GM19240 (cell line): ENCODE data around the gene SKP1.

Source experiments
- DNase-seq: peaks from one replicate; pipeline ENCODE4 v3.0.0; 2011; ENCODE audit warnings: low spot score; ENCODE audit not compliant: insufficient read length

The SKP1 gene

DNA sequence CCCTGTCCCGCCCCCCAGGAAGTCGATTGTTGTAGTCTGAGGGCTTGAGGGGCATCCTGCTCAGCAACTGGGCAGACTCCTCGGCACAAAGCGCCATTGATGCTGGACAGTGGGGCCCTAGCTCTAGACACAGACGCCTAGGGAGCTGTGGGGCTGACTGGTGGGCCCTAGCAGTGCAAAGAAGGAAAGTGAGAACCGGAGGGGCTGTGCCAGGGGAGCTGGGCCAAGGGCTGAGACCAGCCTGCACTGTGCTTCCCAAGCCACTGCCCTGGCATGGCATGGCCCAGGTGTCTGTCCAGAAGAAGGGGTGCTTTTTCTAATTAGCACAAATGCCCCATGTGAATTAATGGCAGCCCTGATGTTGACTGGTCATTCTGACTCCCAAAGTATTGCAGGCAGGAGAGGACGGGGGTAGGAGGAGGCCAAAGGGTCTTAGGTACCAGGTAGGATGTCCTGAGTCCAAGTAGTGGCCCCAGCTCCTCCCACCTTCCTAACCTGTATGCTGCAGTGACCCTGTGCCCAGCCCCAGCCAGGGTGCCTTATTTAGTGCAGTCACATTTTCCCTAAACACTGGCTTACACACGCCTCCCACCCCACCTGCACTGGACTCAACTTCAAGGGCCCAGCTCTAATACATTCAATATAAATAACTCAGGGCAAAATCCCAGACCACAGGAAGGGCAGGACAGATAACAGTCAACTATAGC, 46.4 kb downstream of the SKP1 start:
- no peak for DNase-seq

DNA sequence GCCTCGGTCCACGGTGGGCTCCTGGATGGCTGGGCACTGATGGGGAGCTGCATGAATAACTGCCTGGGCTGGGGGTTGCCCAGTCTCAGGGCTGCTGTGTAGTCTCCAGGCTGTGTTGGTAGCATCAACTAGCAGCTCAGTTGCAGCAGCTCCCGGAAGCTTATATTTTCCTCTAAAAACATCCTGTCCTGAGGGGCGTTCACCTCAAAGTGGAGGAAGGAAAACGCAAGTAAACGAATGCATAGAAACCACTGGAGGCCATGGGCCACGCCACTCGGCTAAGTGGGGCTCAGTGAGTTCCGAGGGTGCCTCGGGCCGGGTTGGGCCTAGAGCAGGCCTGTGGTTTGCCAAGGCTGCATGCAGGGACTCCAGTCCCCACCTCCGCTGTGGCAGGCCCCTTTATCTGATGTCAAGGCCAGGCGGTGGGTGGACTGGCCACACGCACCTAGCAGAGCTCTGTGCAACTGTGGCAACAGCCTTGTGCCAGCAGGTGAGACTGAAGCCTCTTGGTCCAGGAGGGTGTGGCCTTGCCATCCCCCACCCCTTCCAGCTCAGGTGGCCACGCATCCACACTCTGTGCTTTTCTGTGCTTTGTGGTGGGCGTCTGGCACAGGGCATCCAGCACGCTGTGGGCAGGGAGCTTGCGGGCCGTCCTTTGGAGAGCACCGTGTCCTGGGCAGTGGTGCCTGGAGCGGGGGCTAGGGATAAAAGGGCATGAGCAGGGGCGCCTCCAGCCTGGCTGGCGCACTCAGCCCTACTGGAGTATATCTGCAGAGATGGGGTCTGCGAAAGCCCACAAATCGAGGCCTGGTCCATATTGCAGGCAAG, 47.1 kb downstream of the SKP1 start:
- DNase-seq, result no peak

DNA sequence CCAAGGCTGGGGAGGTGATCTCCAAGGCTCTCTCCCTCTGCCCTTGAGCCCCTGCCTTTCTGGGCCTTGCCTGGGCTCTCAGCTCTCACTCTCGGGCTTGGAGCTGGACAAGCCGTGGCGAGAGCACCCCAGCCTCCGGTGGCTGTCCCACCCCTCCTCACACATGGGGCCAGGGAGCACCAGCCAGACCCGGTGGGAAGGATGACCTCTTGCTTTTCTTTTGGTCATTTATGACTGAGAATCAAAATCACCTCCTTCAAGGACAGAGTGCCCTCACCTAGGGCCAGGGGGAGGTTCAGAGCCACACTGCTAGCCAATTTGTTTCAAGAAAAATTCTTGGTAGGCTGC, 48.1 kb downstream of the SKP1 start:
- no peak for DNase-seq

DNA sequence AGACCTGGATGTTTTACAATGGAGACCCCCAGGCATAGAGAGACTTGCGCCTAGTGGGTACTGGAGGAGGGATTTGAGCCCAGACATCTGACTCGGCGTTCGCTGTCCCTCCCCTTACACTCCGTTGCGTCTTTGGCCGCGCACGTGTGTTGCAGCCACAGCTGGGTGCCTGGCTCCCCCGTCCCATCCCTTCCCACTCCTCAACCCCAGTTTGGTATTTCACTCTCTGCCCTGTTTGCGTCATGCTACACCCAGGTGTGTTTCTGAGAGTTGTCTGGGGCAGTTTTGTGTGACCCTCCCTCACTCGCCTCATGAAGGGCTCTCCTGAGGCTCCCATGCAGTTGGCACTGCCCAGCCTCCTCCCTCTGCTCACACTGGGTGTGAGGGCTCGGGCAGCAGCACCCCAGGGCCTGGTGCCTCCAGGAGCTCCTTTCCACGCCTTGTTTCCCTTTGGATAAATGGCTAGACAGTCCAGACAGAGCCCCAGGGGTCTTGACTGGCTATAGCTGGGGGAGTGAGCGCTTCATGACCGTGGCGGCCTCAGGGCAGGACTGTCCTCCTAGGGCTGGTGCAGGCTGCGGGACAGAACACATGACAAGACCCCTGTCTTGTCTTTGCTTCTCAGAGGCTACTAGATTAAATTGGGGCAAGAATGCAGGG, 48.6 kb downstream of the SKP1 start:
- no peak for DNase-seq

DNA sequence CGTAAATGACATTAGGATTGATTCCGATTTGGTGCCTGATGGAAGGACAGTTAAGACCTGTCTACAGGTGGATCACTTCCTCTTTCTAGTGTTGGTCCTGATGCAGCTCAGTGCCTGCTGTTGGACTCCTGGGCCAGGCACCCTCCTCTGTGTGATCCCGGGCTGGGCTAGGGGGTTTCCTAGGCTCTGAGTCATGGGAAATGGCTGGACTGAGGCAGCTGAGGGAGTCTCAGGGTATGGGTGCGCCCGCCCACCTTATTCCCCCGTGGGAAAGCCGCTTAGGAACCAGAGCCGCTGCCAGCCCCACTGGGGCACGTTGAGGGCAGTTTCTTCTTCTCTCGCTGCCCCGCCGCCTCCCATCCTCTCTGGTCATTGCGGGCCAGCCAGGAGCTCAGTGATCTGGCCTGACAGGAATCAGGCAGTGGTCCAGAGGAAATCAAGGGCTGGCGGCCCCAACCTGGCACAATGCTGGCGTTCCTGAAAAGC, 49.3 kb downstream of the SKP1 start:
- DNase-seq, result no peak

DNA sequence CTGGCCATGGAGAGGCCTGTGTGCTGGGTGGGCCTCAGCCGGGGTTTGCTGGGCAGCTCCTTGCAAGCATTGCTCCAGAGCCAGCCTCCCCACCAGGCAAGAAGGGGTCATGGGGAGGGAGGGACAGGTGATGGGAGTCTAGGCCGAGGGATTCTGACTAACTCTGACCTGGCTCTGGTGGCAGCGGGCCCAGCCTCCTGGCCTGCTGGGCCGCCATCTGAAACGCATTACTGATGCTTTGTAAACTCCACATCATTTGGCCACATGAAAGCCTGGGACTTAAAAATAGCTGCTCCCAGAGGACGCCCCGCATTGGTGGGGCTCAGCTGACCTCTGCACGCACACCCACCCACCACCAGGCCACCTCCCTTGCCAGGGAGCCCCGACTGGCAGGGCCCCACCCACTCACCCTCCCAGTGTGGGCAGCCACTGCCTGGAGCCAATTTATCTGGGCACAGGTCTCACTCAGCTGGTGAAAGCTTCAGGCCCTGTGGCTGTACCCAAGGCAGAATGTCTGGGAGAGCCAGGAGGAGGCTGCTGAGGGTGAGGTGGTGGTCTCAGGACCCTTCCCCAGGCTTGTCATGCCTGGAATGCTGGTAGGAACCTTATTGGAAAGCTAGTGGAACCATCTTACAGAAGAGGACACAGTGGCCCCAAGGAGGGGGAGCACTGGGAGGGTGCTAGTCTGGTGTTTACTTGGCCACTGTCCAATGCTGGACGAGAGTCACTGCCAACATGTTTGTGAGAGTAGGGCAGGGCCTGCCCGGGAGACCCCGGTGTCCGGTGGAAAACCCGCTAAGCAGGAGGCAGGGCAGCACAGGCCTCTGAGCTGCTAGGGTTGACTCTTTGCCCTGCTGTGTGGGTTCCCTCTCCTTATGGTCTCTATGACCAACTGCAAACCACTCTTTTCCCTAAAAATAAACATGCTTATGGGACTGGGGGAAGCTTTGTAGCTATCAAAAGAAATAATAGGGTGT, 51.4 kb downstream of the SKP1 start:
- no peak for DNase-seq

DNA sequence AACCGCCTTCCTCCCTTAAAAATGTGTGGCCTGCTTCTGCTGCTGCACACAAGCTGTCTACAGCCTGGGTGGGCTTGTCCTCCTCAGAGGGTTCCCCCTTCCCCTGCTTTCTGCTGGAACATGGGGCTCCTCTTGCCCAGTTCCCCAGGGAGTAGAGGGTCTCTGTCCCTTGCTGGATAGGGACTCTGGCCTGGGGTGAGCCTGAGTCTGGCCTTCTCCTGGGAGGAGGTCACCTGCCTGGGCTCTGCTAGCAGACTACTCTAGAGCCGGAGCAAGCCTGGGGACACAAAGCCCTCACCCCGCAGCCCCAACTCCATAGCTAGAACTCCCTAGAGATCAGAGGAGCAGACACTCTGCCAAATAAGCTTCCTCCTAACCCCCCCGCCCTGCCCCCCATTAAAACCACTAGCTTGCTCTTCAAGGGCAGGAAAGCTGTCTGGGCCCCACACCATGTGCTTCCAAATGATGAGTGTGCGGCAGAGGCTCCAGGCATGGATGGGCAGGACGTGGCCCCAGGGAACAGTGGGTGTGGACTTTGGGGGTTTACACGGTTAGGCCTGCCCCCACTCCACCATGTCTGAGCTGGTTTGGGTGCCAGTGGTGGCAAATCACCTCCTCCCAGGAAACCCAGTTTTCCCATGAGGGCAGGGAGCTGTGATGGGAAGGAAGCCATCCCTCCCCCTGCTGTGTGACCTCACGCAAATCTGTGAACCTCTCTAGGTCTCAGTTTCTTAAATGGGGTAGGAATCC, 52.3 kb downstream of the SKP1 start:
- DNase-seq, result no peak

DNA sequence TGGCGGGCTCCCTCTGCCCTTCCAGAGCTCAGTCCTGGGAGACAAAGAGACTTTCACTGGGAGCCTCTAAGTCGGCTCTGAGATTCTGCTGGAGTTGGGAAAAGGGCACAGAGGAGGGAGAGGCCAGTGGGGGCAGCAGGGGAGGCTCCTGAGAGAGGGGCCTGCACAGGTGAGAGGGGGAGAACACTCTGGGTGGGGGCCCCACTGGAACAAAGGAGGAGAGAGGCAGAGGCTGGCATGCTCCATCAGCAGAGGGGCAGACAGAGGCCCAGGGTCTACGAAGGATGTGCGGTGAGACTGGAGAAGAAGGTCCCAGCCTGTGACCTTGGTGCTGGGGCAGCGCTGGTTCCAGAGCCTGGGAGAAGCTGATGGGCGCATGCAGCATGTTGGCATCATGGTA, 53.4 kb downstream of the SKP1 start:
- no peak for DNase-seq

DNA sequence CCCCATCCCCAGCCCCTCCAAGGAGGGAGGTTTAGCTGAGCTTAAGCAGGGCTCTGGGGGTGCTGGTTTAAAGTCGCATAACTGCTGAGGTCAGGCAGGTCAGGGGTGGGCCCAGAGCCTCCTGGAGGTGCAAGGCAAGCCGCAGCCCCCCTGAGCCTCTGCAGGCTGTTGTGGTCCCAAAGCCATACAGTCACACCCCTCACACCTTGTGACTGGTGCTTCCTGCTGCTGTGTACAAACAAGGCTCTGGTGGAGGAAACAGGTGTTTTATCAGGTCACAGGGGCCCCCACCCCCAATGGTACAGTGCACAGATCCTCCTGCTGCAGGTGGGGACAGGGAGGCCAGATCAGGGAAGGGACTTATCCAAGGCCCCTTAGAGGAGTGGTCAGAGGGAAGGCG, 54.2 kb downstream of the SKP1 start:
- DNase-seq, result no peak

DNA sequence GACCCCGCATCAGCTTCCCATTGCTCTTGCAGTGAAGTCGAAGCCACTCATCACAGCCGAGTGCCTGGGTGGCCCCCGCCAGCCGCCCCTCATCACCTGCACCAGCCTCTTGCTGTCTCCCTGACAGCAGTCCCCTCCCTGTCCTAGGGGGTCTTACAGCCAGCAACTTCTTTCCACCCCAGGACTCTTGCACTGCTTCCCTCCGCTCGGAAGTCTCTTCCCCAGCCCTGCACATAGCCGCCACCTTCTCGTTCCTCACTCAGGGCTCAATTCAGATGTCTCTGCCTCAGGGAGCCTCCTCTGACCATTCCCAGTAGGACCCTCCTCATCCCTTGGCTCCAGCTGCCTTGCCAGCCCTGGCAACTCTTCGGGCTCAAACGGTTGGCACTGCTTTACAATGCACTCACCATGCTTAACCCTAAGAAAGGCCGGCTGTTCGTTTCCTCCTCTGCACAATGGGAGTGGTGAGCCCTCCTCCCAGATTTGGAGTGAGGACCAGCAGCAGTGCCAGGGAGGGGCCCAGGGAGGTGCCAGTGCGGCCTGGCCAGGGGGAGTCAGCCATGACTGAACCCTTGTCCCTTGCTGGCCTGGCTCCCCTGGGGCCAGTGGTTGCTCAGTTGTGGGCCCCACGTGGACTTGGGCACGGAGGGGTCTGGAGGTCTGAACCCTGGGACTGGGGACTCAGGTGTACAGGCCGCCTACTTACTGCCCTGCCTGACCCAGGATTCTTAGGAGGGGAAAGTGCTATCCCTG, 56.2 kb downstream of the SKP1 start:
- DNase-seq, result no peak

DNA sequence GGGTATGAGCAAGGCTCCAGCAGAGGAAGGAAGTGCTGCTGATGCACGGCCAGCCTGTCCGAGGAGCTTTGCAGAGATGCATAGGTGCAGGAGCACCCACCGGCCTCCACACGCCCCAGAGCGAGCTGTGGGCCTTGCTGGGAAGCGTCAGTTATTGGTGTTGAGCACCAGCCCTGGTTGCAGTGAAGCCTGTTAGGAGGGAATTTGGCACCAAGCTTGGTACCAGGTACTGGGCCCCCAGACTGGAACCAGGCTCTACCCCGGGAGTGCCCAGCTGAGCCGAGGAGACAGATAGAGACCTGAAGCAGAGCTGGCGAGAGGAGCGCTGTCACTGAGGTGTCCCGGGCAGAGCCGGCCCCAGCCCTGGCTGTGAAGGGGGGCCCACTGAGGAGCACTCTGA, 57.0 kb downstream of the SKP1 start:
- no peak for DNase-seq

DNA sequence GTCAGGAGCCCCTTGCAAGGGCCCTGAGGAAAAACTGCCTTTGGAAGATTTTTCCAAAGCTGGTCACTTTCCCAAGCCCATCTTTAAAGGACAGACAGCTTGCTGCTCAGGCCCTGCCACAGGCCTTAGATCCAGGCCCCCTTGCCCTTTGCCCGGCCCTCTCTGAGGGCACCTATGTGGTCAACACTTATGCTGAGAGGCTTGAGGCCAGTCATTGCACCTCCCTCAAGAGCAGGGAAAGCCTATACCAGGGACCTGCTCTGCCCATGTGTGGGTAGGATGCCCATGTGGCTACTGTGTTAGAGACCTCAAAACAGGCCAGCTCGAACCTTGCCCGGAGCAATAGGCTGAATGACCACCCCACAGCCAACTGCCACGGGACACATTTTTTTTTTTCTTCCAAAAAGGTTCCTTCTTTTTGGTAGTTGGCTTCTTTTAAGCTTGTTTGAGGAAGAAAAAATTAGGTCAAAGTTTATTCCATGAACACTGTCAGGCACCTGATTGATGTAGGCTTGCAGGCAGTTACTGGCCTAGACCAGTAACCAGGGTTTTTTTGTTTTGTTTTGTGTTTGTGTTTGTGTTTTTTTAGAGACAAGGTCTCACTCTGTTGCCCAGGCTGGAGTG, 58.4 kb downstream of the SKP1 start:
- no peak for DNase-seq

DNA sequence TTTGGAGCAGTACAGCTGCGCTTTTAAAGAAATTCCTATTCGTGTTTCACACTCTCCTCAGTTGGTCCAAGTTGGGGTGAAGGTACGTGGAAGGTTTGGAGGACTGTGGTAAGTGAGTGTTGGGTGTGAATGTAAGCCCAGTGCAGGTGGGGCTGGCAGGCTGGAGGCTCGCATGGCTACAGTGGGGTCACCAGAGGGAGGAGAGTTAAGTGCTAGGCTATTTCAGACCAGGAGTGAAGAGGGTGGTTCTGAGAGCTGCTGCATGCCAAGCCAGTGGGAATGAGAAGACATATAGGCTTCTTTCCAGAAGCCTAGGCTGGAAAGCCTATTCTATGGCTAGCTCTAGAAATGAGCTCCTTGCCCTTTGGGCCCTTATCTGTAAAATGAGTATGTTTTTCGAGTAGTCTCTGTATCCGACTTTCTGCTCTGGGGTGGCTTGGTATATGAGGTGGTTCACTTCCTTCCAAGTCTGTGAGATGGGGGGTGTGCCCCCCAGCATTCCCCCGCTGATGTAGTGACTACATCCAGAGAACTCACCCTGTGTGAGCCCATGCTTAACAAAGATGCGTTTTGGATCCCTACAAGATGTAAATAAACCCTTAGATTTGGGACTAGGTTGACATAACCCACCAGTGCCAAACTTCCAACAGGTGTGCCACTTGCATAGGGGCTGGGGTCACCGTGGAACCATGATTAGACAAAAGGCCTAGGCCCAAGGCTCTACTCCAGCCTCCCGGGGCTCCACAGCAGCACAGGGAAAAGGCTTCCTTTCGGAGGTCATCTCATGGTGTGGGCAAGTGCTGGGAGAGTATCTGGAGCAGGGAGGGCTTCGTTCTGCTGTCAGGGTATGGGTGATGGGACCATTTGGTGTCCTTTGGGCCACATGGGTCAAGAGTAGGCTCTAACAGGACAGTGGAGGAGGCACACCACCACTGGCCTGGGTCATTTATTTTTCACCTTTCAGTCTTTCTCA, 59.7 kb downstream of the SKP1 start:
- no peak for DNase-seq

DNA sequence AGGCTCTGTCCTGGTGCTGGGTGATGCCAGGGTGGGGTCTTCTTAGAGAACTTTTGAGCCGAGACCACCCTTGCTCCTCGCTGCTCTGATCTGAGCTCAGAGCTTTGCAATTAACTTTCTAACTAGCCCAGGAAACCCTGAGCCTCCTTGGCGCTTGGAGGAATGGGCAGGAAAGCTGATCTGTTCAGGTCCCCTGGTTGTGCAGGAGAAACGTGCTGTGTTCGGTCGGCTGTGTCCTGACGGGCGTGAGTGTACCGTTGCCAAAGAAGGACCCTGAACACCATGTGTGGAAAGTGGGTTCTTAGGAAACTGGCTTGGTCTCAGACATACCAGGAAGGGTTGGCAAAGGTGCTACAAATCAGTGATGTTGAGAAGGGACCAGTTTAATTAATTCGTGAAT, 60.5 kb downstream of the SKP1 start:
- DNase-seq, result no peak

DNA sequence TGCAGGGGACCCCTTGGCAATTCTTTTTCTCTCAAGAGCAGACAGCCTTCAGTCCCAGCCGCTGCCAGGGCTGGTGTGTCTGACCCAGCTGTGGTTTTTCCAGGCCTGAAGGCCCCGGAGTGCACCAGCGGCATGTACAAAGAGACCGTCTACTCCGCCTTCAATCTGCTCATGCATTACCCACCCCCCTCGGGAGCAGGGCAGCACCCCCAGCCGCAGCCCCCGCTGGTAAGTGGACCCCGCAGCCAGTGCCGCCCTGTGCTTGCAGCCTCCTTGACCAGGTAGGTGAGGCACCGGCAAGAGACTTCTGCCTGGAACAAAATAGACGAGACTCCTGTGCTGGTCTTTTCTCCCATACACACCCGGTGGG, 61.0 kb downstream of the SKP1 start:
- DNase-seq, result no peak

DNA sequence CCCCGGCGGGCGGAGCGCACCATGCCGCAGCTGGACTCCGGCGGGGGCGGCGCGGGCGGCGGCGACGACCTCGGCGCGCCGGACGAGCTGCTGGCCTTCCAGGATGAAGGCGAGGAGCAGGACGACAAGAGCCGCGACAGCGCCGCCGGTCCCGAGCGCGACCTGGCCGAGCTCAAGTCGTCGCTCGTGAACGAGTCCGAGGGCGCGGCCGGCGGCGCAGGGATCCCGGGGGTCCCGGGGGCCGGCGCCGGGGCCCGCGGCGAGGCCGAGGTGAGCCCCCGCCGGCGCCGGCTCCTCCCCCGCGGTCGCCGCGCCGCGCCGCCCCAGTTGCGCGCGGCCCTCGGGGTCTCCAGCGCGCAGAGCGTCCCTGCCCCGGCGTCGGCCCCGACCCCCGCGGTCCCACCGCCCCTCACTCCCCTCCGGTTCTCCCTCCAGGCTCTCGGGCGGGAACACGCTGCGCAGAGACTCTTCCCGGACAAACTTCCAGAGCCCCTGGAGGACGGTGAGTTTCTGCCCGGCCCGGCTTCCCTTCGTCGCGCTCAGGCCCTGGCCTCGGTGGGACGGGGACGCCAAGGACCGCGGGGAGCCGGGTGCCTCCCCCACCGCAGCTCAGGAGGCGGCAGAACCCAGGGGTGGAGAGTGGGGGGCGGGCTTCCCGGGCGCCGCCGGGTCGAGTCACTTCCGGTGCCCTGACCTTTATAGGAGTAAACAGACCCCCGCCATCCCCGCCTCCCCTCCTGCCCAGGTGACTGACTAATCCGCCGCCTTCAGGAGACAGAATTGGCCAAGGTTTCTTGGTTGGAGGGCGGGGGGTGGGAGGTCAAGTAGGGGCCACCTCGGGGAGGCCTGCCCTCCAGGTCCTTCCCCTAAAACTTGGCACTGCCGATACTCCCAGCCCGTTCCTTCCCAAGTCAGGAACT, 61.6 kb downstream of the SKP1 start:
- no peak for DNase-seq
